Neural progenitor cell (in vitro differentiated cells): Measurements from ENCODE around the gene ARHGEF9. TPM values are rescaled to one million over a fixed set of nuclear protein-coding genes. Genes with fewer than 3 reads are reported as not detected.

Source experiments
- DNase-seq: peaks from one replicate; pipeline ENCODE4 v3.0.0-alpha.2; 2016; ENCODE audit warnings: low spot score
- H2AFZ ChIP-seq: fragments of 200-600 bp; sonication (generic); replicated peaks from 2 replicates; pipeline ENCODE4 v1.6.1; 2016; ENCODE audit warnings: antibody characterized with exemption
- H3F3A ChIP-seq: fragments of 200-600 bp; sonication (generic); 2 replicates; pipeline ENCODE4 v1.6.1; 2016; ENCODE audit warnings: antibody characterized with exemption, low read depth
- H3K27ac ChIP-seq: fragments of 200-600 bp; sonication (generic); 2 replicates; pipeline ENCODE4 v1.5.1; 2016; ENCODE audit warnings: mild to moderate bottlenecking
- H3K27me3 ChIP-seq: fragments of 200-600 bp; sonication (generic); 2 replicates; pipeline ENCODE4 v1.6.1; 2016; ENCODE audit warnings: mild to moderate bottlenecking, moderate library complexity
- H3K36me3 ChIP-seq: fragments of 200-600 bp; sonication (generic); 2 replicates; pipeline ENCODE4 v1.5.1; 2016
- H3K4me1 ChIP-seq: fragments of 200-600 bp; sonication (generic); 2 replicates; pipeline ENCODE4 v1.6.1; 2016; ENCODE audit warnings: mixed run types
- H3K4me2 ChIP-seq: fragments of 200-600 bp; sonication (generic); 2 replicates; pipeline ENCODE4 v1.6.1; 2016
- H3K4me3 ChIP-seq: fragments of 200-600 bp; sonication (generic); 2 replicates; pipeline ENCODE4 v1.5.1; 2016
- H3K79me2 ChIP-seq: fragments of 200-600 bp; sonication (generic); 2 replicates; pipeline ENCODE4 v1.6.1; 2016; ENCODE audit warnings: low read depth
- H3K9ac ChIP-seq: fragments of 200-600 bp; sonication (generic); 2 replicates; pipeline ENCODE4 v1.6.1; 2016
- H3K9me3 ChIP-seq: fragments of 200-600 bp; sonication (generic); 2 replicates; pipeline ENCODE4 v1.5.1; 2016; ENCODE audit warnings: low read depth
- H4K20me1 ChIP-seq: fragments of 200-600 bp; sonication (generic); 2 replicates; pipeline ENCODE4 v1.6.1; 2016; ENCODE audit warnings: low read depth
- H3K27ac Mint-ChIP-seq: 3 replicates; pipeline ENCODE4 v1.8.0; 2021; ENCODE audit warnings: mixed read lengths
- H3K27me3 Mint-ChIP-seq: 2 replicates; pipeline ENCODE4 v1.8.0; 2022; ENCODE audit warnings: low read depth, mild to moderate bottlenecking, inconsistent platforms, moderate library complexity, mixed read lengths; ENCODE audit not compliant: insufficient read depth
- H3K36me3 Mint-ChIP-seq: 3 replicates; pipeline ENCODE4 v1.8.0; 2021; ENCODE audit warnings: mixed read lengths
- H3K4me1 Mint-ChIP-seq: 3 replicates; pipeline ENCODE4 v1.8.0; 2021; ENCODE audit warnings: mixed read lengths
- H3K4me3 Mint-ChIP-seq: 3 replicates; pipeline ENCODE4 v1.8.0; 2021; ENCODE audit warnings: mild to moderate bottlenecking, moderate library complexity, mixed read lengths
- H3K9me3 Mint-ChIP-seq: 3 replicates; pipeline ENCODE4 v1.8.0; 2020; ENCODE audit warnings: mixed read lengths
- EZH2 ChIP-seq: fragments of 200-600 bp; sonication (generic); IDR thresholded peaks from 2 replicates; pipeline ENCODE4 v1.6.1; 2017; ENCODE audit warnings: antibody characterized with exemption, mild to moderate bottlenecking, moderate library complexity
- EZH2phosphoT487 ChIP-seq: fragments of 200-600 bp; sonication (generic); IDR thresholded peaks from 2 replicates; pipeline ENCODE4 v1.6.1; 2017; ENCODE audit warnings: antibody characterized with exemption
- total RNA-seq: library from RNA; depleted of rRNA; stranded (reverse); fragments of >200 nt; gene quantifications from 2 replicates; pipeline ENCODE4 v1.2.3, GENCODE V29; 2015; ENCODE audit warnings: low replicate concordance
- TF ChIP-seq, protein P1 (sequence below): fragments of 200-600 bp; sonication (generic); IDR thresholded peaks from 2 replicates; pipeline ENCODE4 v1.5.1; 2017; ENCODE audit warnings: antibody characterized with exemption, mild to moderate bottlenecking

The ARHGEF9 gene
- total RNA-seq, 1 donor from 2014 or later: 49.7 TPM

DNA sequence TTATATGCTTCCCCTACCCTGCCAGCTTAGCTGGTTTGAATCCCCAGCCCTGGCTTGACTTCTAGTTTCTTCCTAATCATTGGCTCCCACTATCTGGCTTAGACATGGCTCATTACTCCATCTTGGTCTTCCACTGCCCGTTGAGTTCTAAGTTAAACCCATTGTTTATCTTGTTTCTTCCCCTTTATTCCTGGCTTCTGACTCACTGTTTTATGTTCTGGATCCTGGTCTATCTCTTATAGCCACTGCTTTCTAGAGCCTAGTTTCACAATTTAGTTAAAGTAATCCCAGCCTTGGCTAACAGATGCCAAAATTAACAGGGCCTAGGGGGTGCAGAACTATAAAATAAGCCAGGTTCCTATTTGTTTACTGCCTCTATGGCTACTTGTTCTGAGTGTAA is 120.9 kb downstream of the ARHGEF9 start:
- H3K79me2 ChIP-seq: no peaks in the 10 kb centered on the region
- H3K27ac Mint-ChIP-seq: no peak overlapping the region
- no peak overlapping the region for H3K4me3 ChIP-seq
- no peaks in the 10 kb centered on the region for H3K9me3 ChIP-seq
- no peaks in the 10 kb centered on the region for H3K27me3 ChIP-seq
- H3K4me1 Mint-ChIP-seq: no peaks in the 10 kb centered on the region
- H3K36me3 ChIP-seq: peaks cover 5% of the 10 kb centered on the region
- H3K9me3 Mint-ChIP-seq: peaks cover 2% of the 10 kb centered on the region
- no peaks in the 10 kb centered on the region for H3F3A ChIP-seq
- DNase-seq: no peak
- H3K36me3 Mint-ChIP-seq: peaks cover 12% of the 10 kb centered on the region
- TF ChIP-seq EZH2phosphoT487 (no peak), EZH2 (no peak)
- TF ChIP-seq, protein P1, sequence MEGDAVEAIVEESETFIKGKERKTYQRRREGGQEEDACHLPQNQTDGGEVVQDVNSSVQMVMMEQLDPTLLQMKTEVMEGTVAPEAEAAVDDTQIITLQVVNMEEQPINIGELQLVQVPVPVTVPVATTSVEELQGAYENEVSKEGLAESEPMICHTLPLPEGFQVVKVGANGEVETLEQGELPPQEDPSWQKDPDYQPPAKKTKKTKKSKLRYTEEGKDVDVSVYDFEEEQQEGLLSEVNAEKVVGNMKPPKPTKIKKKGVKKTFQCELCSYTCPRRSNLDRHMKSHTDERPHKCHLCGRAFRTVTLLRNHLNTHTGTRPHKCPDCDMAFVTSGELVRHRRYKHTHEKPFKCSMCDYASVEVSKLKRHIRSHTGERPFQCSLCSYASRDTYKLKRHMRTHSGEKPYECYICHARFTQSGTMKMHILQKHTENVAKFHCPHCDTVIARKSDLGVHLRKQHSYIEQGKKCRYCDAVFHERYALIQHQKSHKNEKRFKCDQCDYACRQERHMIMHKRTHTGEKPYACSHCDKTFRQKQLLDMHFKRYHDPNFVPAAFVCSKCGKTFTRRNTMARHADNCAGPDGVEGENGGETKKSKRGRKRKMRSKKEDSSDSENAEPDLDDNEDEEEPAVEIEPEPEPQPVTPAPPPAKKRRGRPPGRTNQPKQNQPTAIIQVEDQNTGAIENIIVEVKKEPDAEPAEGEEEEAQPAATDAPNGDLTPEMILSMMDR: no peak
- no peak overlapping the region for H3K9ac ChIP-seq
- H3K27me3 Mint-ChIP-seq: no peaks in the 10 kb centered on the region
- H3K4me2 ChIP-seq: no peak overlapping the region
- no peaks in the 10 kb centered on the region for H3K4me1 ChIP-seq
- no peak overlapping the region for H2AFZ ChIP-seq
- H3K27ac ChIP-seq: no peak overlapping the region
- H4K20me1 ChIP-seq: no peaks in the 10 kb centered on the region
- no peak overlapping the region for H3K4me3 Mint-ChIP-seq

DNA sequence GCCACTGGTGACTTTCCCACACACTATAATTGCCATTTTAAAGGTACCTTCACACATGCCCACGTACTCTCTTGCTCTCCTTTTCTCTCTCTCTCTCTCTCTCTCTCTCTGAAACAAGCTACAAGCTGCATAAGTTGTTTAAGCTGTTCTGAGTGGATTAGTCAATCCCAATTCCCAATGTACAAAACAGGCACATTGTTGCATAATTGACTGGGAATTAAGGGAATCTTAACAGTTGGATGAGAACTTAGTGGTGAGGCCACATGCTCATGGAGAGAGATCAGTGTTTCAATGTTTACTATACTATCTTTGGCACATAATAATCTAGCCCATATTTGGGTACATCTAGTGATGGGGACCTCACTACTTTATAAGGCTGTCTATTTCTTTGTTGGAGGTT is 123.3 kb downstream of the ARHGEF9 start:
- H3K9me3 ChIP-seq: no peaks in the 10 kb centered on the region
- no peak overlapping the region for H3K27ac Mint-ChIP-seq
- no peaks in the 10 kb centered on the region for H4K20me1 ChIP-seq
- H2AFZ ChIP-seq: no peak overlapping the region
- DNase-seq: no peak
- H3K9ac ChIP-seq: no peak overlapping the region
- H3F3A ChIP-seq: no peaks in the 10 kb centered on the region
- no peaks in the 10 kb centered on the region for H3K4me1 ChIP-seq
- H3K79me2 ChIP-seq: no peaks in the 10 kb centered on the region
- H3K27ac ChIP-seq: no peak overlapping the region
- TF ChIP-seq EZH2: no peak
- TF ChIP-seq, protein P1: no peak
- TF ChIP-seq EZH2phosphoT487: no peak
- H3K27me3 ChIP-seq: no peaks in the 10 kb centered on the region
- no peak overlapping the region for H3K4me2 ChIP-seq
- H3K27me3 Mint-ChIP-seq: no peaks in the 10 kb centered on the region
- H3K4me3 Mint-ChIP-seq: no peak overlapping the region
- peaks cover 5% of the 10 kb centered on the region for H3K36me3 ChIP-seq
- peaks cover 2% of the 10 kb centered on the region for H3K9me3 Mint-ChIP-seq
- H3K36me3 Mint-ChIP-seq: peaks cover 7% of the 10 kb centered on the region
- no peaks in the 10 kb centered on the region for H3K4me1 Mint-ChIP-seq
- no peak overlapping the region for H3K4me3 ChIP-seq

DNA sequence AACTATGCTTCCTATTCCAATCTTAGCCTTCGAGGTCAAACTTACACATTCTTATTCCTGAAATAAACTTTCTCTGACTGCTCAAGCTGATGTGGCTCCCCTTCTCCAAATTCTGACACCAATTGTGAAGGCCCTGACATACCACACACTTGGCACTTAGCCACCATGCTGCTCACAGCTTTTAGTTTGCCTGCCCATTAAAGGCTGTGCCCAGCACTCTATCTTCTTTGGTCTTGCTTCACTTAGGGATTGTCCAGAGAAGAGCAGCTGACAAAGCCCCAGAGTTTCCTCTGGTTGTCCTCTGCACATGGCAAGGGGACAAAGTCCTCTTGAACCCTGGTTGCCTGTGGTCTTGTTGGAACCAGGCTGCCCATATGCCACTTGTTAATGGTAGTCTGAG is 126.1 kb downstream of the ARHGEF9 start:
- Histone ChIP-seq H3K4me3 (no peak overlapping the region), H3K27ac (no peak overlapping the region), H3K79me2 (no peaks in the 10 kb centered on the region), H3K4me1 (no peaks in the 10 kb centered on the region), H3K9me3 (no peaks in the 10 kb centered on the region), H3F3A (no peaks in the 10 kb centered on the region), H3K9ac (no peak overlapping the region), H3K36me3 (peaks cover 5% of the 10 kb centered on the region), H3K27me3 (no peaks in the 10 kb centered on the region), H2AFZ (no peak overlapping the region), H4K20me1 (no peaks in the 10 kb centered on the region), H3K4me2 (no peak overlapping the region)
- TF ChIP-seq, protein P1: no peak
- TF ChIP-seq EZH2phosphoT487 (no peak), EZH2 (no peak)
- peaks cover 2% of the 10 kb centered on the region for H3K9me3 Mint-ChIP-seq
- H3K27me3 Mint-ChIP-seq: no peaks in the 10 kb centered on the region
- peaks cover 9% of the 10 kb centered on the region for H3K36me3 Mint-ChIP-seq
- H3K4me3 Mint-ChIP-seq: no peak overlapping the region
- H3K27ac Mint-ChIP-seq: no peak overlapping the region
- H3K4me1 Mint-ChIP-seq: no peaks in the 10 kb centered on the region
- DNase-seq: no peak
